ENCODE measurements around the gene COG7. TPM values are rescaled to one million over a fixed set of nuclear protein-coding genes. Genes with fewer than 3 reads are reported as not detected.

The COG7 gene
- total and polyA plus RNA-seq, 2 donors (not counting 3 experiments of a cell fraction or from before 2014, with no cell fraction given): 24.1 to 42.0 TPM

DNA sequence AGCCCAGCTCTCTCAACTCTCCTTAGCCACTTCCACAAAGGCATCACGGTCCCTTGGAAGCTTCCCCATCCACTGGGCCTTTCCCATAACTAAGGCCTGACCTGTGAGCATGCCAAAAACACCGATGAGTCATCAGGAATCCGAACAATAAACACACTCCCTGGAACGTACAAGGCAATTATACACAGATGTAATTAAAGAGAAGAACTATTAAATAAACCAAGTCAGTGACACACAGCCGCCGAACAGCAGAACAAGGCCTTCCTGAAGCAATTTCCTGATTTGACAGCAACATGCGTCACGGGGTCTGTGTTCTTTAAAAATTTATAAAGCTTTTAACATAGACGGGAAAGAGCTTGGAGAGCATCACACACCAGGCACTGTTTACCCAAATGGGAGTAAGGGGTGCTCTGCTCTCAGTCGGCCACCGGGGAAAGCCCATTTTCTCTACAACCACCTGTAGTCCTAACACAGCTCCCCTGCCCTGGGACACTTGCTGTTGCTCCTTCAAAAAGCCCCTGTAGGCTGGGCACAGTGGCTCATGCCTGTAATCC is 29.4 kb downstream of the COG7 start:
- DNase-seq (ENCODE audit: low read depth, low spot score) (peak; percentile 100), FAIRE-seq (peak; percentile 97)
- Histone ChIP-seq H3K9me3 (replicated peaks; ENCODE audit: control insufficient read depth, insufficient read depth, low read length) (no peaks in the 10 kb centered on the region), H2AFZ (ENCODE audit: low read depth, low read length) (peak overlapping the region; percentile 69), H3K9ac (replicated peaks; ENCODE audit: extremely low read depth, insufficient read depth, low read length) (peak overlapping the region; percentile 63), H3K4me3 (replicated peaks in 1 of 3; ENCODE audit: insufficient read depth in 1 of 3, low read depth in 1 of 3, low read length in 3 of 3) (no peak overlapping the region), H3K4me1 (ENCODE audit: control insufficient read depth, extremely low read depth, insufficient read depth, low read length) (peaks cover 24% of the 10 kb centered on the region), H3K27ac (ENCODE audit: insufficient read depth, low read depth, low read length) (peak overlapping the region; percentile 96), H3K4me2 (ENCODE audit: insufficient read depth, low read length) (peak overlapping the region; percentile 42), H3K36me3 (ENCODE audit: control insufficient read depth in 2 of 2, extremely low read depth in 1 of 2, insufficient read depth in 2 of 2, low read length in 2 of 2) (peaks cover 0 to 2% of the 10 kb centered on the region in 2 experiments), H3K9me1 (replicated peaks; ENCODE audit: control insufficient read depth, extremely low read depth, insufficient read depth, low read length) (no peaks in the 10 kb centered on the region), H3K27me3 (ENCODE audit: control insufficient read depth in 2 of 2, insufficient read depth in 2 of 2, low read length in 2 of 2) (no peaks in the 10 kb centered on the region), H4K20me1 (replicated peaks; ENCODE audit: control insufficient read depth, extremely low read depth, insufficient read depth, low read length) (no peaks in the 10 kb centered on the region), H3K79me2 (ENCODE audit: control insufficient read depth, insufficient read depth, low read length) (no peaks in the 10 kb centered on the region)
- intact Hi-C loops (cut with micrococcal nuclease) (loop anchor here (1.0 to 2.0 kb wide), 4 partner anchors 19 to 289 kb away; partner anchors contain the start of genes EARS2 and UBFD1), dilution Hi-C loops (cut with MboI; ENCODE audit: extremely low pct_ligation_motif_present, low sequenced_read_pairs) (no loop called here)
- TF ChIP-seq EZH2 (IDR thresholded peaks at IDR 0.05; ENCODE audit: borderline replicate concordance, low read depth, low read length, severe bottlenecking) (no peak), POLR2A (IDR thresholded peaks at IDR 0.05; ENCODE audit: low read depth, low read length) (no peak), MAX (IDR thresholded peaks at IDR 0.05; ENCODE audit: insufficient read depth, insufficient read length) (no peak), GATA2 (IDR thresholded peaks at IDR 0.05; ENCODE audit: insufficient read depth, insufficient read length, low read depth, low read length) (no peak), FOS (IDR thresholded peaks at IDR 0.05; ENCODE audit: borderline replicate concordance, insufficient read depth, low read length) (peak; percentile 99), CTCF (IDR thresholded peaks at IDR 0.05; ENCODE audit: extremely low read depth in 1 of 2, insufficient read depth in 1 of 2, low read depth in 1 of 2, low read length in 2 of 2) (no peak), POLR2AphosphoS5 (IDR thresholded peaks at IDR 0.05; ENCODE audit: insufficient read depth, low read depth, low read length) (peak; percentile 63), JUN (IDR thresholded peaks at IDR 0.05; ENCODE audit: borderline replicate concordance, insufficient read depth, insufficient read length, low read depth) (peak; percentile 99), MYC (IDR thresholded peaks at IDR 0.05; ENCODE audit: low read depth, low read length) (no peak)
- BruUV-seq (replicated peaks): no TSS peak
- ChIA-PET POLR2A (interaction anchor here (0.7 to 0.9 kb wide), 2 partner anchors 12 to 331 kb away, joined by 3 to 6 read pairs; no protein-coding TSS in a partner anchor), CTCF (interaction anchor here (0.5 to 4.8 kb wide), 11 partner anchors 9 to 1105 kb away, joined by 3 to 73 read pairs (median 4); no protein-coding TSS in a partner anchor)
